Fibroblast of peridontal ligament (primary cell): ENCODE measurements around the gene SLC22A1.
"Not testable (repeated sequence)": the region's sequence is repeated elsewhere in the genome, so short reads cannot be mapped to it uniquely, and the experiment has no call there.

Experiments
- DNase-seq: peaks from one replicate; pipeline ENCODE4 v3.0.0-alpha.2; 2010; ENCODE audit errors: extremely low read depth

SLC22A1 gene

DNA sequence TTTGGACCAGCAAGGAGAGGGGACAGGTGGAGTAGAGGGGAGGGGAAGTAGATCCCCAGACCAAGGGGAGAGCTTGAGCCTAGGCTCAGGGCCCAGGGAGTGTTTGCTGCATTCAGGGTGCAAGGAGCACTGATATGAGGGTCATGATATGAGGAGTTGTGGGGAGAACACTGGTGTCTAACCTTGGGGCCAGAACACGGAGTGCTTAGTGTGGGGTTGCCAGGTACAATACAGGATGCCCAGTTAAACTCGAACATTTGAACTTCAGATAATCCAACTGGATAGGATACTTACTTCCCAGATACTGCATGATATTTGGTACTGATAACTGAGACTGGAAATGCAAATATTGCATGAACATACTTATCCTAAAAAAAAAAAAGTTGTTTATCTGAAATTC is 2.4 kb downstream of the SLC22A1 start:
- DNase-seq: no peak

DNA sequence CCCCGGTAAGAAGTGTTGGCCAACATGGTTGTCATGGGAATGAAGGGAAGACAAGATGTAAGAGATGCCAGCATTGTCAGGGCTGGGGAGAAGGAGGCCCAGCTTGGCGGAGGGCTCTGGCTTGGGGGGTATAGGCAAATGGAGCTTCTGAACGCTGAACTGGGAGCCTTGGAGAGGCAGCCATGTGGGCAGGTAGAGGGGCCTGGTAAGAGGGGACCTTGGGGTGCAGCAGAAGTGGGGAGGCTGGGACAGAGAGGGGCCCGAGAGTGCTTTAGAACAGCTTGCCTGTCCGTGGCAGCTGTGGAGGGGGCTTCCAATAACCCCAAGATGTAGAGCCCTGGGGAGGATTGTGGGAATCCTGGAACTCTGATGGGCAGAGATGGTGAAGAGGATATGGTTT is 3.0 kb downstream of the SLC22A1 start:
- DNase-seq: no peak

DNA sequence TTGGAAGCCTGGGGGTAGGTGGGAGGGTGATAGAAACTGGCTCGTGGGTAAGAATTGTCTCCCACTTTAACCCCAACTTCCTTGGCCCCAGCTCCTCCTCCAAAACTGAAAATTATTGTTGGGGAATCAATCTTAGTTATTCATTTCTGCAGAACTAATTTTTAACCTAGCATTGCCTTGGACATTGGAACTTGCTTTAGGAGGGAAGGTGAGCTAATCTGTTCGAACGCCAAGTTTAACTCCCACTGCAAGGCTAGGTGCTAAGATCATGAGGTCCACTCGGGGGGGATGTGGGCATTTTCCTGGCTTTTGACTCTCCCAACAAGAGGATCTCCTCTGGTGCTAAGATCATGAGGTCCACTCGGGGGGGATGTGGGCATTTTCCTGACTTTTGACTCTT is 3.5 kb downstream of the SLC22A1 start:
- DNase-seq: not testable (repeated sequence)

DNA sequence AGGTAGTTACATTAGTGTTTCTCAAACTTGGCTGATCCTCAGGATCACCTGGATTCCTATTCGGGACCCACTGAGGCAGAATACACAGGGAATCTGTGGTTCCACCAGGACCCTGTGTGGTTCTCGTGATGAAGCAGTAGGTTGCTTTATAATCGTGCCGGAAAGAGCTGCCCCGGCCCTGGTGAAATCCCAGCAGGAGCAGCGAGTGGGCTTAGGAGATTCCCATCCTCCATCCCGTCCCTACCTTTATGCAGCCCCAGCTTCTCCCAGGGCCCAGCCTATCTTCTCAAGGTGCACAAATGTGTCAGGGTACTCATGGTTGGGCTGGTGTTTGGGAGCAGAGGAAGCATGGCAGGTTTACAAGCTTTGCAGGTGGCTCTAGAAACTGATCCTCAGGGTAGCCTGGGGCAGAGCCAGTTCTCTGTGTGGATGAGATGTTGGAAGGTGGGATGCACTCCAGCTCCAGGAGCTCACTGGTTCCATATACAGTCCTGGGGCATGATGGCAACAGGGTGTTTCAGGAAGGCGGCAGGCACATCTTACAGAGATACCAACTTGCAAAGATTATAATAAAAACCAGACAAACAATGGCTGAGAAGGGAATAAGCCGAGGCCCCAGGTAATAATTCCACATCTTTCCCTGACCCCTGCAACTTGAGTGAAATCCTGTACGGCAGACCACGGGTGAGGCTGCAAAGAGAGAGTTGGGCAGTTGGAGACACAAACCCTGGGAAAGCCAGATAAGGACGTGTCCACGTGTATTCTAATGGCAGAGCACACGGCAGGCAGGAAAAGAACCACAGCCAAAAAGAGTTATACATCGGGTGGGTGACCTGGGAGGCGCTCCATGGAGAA is 5.9 kb downstream of the SLC22A1 start:
- DNase-seq: no peak

DNA sequence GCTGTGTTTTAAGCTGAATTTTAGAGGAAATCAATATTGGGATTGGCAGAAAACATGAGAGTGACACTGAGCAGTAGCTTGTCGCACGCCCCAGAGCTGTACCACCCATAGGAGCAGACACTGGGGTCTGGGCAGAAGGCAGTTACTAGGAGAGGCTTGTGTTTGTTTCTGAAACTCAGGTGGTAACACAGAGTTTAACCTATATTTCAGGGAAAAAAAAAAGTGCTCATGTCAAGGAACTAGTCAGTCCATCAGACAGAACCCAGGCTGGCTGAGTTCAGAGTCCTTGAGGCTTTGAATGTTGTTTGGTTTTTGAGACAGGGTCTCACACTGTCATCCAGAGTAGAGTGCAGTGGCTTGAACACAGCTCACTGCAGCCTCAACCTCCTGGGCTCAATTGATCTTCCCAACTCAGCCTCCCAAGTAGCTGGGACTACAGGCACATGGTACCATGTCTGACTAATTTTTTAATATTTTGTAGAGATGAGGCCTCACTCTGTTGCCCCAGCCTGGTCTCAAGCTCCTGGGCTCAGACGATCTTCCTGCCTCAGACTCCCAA is 6.6 kb downstream of the SLC22A1 start:
- no peak for DNase-seq

DNA sequence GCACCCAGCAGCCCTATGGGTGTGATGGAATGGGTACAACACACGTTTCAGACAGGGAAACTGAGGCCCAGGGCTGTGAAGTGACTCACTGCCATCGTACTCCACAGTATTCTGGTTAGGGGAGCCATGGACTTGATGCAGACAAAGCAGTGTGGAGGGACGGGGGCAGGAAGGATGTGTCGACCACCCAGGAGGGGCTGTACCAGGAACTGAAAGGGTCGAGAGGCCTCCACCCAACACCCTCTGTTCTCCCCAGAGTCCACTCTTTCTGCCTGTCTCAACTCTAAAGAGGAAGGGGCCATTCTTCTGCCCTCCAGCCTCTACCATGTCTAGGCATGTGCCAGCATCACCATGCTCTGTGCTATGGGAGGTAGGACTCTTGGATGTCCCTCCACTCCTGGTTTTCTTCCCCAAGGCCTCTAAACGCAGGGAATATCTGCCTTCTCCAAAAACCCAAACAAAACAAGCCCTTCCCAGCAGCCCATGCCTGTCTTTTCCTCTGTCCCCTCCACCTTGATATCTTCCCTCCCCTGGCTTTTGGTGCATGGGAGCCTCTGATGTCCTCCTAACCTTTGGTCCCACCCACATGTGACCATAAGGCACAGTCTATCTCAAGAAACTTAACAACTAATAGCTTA is 7.4 kb downstream of the SLC22A1 start:
- DNase-seq: no peak

DNA sequence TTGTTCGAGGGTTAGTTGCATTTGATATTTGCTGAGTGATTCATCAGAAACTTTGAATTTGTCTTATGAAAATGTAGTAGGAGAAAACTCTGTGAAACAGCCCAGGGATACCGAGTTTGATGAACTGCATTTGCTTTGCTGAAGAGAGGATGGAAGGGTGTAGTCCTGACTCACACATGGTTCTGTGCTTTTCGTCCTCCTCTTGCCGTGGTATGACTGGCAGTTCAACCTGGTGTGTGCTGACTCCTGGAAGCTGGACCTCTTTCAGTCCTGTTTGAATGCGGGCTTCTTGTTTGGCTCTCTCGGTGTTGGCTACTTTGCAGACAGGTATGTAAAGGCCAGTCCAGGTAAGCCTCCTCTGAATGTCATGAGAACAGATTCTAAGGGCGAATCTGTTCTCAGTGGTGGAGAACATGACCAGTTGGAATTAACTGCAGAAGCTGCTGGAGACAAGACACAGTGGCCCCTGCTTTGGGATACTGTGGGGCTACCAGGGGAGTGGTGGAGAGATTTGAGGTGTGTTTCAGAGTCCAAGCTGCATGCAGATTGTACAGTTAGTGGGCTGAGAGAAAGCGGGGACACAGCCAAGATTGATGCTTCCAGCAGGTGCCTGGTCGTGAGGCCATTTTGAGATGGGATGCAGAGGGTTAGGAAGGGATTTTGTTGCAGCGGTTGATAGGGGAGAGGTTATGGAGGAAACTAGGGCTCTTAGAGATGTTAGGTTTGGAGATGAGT is 8.4 kb downstream of the SLC22A1 start:
- no peak for DNase-seq

DNA sequence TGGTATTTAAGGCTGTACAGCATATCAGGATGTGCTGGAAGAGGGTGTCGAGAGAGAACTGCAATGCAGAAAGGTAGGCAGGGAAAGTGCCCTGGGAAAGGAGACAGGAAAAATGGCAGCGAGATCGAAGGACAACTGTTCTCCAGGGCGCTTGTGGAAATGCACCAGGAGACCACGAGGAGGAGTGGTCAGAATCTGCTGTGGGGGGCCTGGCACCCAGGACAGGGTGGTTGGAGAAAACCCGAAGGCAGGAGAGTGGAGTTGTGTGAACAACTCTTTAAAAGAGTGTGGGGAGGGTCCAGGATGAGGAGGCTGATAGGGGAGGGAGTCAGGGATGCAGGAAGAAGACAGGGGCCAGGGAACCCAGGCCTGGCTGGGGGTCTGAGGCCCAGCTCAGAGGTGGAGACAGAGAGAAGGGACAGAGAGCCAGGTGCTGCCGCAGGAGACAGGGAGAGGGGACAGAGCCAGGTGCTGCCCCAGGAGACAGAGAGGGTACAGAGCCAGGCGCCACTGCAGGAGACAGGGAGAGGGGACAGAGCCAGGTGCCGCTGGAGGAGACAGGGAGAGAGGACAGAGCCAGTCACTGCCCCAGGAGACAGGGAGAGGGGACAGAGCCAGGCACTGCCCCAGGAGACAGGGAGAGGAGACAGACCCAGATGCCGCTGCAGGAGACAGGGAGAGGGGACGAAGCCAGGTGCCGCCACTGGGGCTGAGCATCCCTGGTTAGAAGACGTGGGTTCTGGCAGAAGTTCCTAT is 9.3 kb downstream of the SLC22A1 start:
- no peak for DNase-seq

DNA sequence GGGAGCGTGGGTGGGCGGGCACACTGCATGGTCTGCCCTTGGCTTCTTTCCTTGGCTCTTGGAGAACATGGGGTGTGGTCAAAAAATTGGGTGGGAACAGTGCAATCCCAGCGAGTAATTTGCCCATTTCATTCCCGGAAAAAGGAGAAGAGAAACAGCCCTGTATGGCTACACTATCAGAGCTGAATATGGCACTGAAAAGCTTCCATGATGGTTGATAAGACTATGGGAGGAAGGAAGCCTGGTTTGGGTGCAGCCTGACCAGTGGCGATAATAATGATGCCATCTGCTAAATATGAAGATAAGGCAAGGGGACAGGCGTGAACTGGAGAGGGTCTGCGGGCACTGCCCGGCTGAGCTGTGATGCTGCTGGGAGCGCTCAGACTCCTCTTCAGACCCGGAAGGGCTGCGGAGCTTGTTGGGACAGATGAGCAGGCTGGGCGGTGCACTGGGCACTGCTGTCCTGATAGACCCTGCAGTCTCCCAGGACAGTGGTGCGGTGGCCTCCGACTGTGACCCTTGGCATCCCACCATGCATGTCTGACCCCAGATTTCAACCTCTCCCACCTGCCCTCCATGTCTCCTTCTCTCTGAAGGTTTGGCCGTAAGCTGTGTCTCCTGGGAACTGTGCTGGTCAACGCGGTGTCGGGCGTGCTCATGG is 10.2 kb downstream of the SLC22A1 start:
- no peak for DNase-seq

DNA sequence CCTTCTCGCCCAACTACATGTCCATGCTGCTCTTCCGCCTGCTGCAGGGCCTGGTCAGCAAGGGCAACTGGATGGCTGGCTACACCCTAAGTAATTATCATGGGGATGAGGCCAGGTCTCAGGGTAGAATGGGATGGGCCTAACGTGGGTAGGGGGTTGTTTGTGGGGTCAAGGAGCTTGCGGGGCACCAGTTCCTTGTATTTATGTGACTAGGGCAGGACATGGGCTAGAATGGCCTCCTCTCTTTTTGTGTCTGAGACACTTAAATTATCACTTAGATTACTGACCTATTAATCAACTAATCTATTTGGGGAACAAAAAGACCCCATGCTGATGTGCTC is 10.7 kb downstream of the SLC22A1 start:
- DNase-seq: no peak

DNA sequence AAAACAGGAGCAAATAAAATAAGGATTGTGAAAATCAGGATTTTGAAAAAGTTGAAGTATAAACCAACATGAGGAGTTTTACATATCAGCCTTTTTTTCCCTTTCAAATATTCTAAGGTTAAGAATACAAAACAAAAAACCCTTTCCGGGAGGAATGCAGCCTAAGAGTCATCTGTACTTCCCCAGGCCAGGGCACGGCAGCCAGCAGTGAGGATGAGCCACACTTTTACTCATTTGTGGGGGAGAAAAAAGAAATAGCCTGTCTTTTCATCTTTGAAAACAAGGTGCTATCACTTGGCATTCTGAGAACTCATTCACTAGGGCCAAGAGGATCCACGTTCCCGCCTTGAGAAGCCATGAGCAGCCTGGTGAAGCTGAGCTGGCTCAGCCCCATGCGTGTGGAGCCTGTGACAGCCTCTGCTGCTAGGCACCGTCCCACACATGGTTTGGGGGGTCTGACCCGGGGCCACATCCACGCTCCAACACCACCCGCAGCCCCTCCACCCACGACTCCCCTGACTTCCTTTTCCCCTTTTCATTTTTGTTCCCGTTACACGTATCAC is 11.2 kb downstream of the SLC22A1 start:
- no peak for DNase-seq

DNA sequence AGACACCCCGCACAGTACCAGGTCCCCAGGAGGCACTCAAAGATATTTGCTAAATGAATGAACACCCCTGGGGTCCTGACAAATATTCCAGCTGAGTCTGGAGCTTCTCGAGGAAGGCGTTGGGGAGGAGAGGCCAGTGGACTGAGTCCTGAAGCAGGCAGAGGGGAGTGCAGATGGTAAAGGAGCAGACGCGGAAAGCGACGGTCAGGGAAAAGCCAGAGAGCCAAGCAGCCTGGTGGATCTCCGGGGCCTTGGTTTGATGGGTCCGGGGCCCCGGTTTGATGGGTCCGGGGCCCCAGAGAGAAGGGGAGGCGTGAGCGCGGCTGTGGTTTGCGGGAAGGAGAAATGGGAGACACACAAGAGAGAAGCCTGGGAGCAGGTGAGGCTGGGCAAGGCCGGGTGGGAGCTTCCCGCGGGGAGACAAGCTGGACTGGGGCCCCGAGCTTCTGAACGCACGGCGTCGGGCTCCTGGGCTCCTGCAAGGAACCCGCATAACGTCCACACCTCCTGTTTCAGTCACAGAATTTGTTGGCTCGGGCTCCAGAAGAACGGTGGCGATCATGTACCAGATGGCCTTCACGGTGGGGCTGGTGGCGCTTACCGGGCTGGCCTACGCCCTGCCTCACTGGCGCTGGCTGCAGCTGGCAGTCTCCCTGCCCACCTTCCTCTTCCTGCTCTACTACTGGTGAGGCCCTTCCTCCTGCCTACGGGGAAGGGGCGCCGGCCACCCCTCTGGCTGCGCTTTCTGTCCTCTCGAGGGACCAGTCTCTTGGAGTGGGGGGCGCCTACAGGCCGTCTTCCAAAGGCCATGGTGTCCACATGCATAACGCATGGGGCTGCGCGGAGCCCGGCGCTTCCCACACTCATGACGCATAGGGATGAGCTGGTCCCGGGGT is 12.1 kb downstream of the SLC22A1 start:
- no peak for DNase-seq

DNA sequence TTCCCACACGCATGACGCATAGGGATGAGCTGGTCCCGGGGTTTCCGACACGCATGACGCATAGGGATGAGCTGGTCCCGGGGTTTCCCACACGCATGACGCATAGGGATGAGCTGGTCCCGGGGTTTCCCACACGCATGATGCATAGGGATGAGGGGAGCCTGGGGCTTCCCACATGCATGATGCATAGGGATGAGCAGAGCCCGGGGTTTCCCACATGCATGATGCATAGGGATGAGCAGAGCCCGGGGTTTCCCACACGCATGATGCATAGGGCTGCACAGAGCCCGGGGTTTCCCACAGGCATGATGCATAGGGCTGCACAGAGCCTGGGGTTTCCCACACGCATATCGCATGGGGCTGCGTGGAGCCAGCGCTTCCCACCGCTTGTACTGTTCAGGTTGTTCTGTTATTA is 12.7 kb downstream of the SLC22A1 start:
- not testable (repeated sequence) for DNase-seq

DNA sequence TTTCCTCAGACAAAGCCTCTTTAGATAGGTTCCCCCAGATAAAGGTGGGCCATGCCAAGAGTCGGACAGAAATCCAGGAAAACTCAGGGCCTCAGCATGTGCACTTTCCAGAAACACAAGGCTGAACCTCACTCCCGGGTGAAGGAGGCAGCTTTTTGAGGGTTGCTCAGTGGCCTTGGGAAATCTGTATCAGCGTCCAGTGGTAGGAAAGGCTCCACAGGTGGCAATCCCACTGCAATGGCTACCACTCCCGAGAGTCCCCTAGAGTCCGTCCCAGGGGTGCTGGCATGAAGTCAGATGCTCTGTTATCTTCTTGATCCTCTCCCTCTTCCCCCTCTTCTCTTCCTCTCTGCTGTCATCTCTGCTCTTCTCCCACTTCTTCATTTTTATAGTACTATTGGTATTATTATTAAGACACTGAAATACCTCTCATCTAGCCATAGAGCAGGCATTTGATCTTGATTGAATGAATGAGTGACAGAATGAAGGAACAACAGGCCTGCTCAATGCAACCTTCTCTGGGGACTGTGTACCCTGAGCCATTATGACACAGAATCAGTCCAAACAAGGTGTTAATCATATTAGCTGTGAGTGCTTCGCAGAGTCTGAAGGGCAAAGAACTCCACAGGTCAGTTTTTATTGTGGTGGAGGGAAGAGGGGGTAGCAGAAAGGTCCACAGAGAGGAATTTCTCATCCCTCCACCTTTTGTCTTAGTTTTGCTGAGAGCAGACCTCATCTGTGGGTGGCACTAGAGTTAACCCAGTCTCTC is 13.3 kb downstream of the SLC22A1 start:
- DNase-seq: no peak

DNA sequence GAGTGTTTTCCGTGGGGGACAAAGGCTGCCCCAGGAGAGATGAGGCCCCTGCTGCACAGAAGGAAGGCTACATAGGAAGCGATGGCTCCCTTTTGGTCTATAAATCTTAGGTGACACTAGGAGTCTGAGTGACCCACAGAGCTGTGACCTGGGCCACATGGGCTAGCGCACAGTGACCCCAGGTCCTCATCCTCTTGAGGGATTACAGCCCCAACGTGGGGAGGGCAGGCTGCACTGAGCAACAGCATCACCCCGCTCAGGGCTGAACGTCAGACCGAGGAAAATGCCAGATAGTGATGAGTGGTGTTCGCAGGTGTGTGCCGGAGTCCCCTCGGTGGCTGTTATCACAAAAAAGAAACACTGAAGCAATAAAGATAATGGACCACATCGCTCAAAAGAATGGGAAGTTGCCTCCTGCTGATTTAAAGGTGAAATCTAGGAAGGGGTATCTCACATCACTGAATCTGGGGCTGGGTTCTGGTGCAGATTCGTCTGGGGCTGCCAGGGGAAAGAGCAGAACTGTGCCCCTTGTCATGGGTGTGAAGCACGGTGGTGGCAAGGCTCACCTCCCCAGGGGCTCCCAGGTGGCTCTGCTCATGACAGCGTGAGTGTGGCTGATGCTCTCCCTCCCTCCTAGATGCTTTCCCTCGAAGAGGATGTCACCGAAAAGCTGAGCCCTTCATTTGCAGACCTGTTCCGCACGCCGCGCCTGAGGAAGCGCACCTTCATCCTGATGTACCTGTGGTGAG is 14.5 kb downstream of the SLC22A1 start:
- DNase-seq: no peak

DNA sequence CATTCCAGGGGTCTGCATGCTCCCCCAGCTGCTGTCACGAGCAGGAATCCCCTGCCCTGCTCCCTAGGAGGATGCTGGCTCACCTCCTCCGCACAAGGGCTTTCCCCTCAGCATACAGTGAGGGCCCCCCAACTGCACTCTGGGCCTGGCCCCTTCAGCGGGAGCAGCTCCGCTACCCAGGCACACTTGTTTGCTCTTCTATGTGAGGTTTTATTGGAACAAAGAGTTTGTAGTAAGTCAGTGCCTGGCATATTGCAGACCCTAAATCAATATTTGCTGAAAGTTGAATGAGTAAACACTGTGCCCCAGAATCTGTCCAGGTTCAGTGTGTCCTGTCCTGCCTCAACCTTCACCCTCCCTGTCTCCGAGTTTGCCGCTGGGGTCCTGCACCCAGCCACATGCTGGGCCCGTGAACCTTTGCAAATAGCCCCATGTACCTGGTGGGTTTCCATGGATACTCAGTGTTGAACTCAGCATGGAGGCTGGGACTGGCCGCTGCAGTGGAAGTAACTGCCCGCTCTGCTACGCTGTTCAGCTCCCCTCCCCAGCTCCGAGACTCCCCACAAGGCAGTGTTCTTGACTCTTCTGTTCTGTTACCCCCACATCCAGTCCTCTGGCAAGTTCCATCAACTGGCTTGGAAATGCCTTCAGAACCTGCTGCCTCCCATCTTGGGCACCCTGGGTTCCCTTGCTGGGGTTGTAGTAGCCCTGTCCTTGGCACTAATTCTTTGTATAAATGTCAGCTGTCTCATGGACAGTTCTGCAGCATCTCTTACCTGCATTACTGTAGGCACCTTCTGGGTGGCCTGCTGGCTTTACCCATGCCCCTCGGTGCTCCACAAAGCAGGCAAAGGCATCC is 15.7 kb downstream of the SLC22A1 start:
- no peak for DNase-seq
